Left cardiac atrium (tissue), 4 donors: Measurements from ENCODE around the gene MSANTD2. TPM values are rescaled to one million over a fixed set of nuclear protein-coding genes. Genes with fewer than 3 reads are reported as not detected.

ENCODE experiments used
- ATAC-seq, 2 donors: fragments of 200-7000 bp; cut with Tn5 transposase; one replicate each; pipeline ENCODE4 v1.9.1; 2020; ENCODE audit warnings: mild to moderate bottlenecking in 2 of 2, moderate library complexity in 2 of 2
- DNase-seq: peaks from one replicate; pipeline ENCODE4 v3.0.0-alpha.2; 2020
- intact Hi-C, 2 donors: fragments of 100-400 bp; cut with DNase I; formaldehyde crosslinking; loops; one replicate each; pipeline versions ENCODE4 v1.14.1 to v1.15.1; 2022 to 2023
- total RNA-seq, 2 donors: library from RNA; stranded (reverse); fragmentation: NEBNext Ultra II Directional; extraction: Animal tissue kit (Norgen Biotek cat#: 25700); gene quantifications; one replicate each; pipeline ENCODE4 v1.2.1, GENCODE V29; 2021
- donor health status: DM: no; HTN: yes; CAD: no.
- donor health status: DM: no; HTN: yes; CAD: no; lungs with severe emphysema.
- donor health status: DM: yes; HTN: yes; CAD: no.
- donor health status: Dilated cardiomyopathy.

Gene MSANTD2
- total RNA-seq, 2 donors from 2014 or later = 4.3 to 5.5 TPM

GRCh38 chr11:124719534-124719933 is 80.7 kb downstream of the MSANTD2 start:
- DNase-seq (no peak), ATAC-seq (no peak)
- intact Hi-C loops = no loop called here

DNA sequence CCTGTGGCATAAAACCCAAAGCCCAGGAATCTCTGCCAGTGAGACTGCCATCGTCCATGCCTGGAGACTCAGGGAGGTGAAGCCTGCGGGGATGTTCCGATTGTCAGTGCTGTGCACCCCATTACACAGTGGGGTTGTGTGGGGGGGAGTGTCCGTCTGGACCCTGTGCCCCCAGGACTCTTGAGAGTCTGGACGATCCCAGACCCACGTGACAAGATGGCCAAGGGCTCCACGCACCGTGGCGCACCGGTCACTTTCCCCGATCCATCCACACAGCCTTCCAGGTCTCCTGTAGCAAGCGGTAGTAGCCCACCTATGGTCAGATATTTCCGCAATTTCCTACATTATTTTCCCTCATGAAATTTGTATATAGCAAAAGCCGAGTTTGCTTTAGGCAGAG is 81.4 kb downstream of the MSANTD2 start:
- no peak for ATAC-seq
- DNase-seq = no peak
- intact Hi-C loops = no loop called here

DNA sequence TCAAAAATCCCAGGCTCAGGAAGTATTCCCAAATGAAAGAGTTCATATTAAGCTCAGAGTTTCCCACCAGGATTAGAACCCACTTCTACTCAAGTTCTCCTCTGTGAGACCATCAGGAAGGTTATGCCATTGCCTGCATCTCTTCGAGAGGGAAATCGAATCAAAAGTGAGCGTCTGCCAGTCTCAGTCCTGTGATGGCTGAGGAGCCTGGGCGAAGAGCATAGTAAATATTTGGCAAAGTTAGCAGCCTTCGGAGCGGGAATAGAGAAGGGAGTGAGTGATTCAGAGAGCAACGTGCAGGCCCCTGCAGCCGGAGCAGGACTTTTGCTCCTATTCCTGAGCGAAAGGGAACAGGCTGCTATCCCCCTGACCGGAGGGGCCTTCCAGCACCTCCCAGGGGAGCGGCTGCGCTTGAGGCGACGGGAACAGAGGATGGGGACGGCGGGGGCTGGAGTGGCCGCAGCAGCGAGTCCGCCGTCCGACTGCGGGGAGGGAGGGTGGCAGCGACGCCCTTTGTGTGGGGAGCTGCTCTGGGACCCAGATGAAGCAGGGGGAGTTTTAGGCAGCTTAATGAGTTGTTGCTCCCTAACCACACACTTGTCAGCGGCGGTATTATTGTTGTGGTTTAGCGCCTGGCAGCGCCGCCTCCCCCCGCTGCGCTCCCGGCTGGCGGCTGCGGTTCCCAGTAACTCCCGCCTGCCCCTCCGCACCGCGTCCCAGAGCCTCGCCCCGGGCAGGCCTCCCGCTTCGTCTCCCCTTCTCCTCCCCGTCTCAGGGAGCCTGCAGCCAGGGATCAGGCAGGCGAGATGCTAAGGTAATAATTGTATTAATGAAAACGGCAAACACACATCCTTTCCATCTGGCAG is 82.2 kb downstream of the MSANTD2 start:
- ATAC-seq (peak; percentile 71 to 82), DNase-seq (peak; percentile 39)
- intact Hi-C loops = no loop called here

DNA sequence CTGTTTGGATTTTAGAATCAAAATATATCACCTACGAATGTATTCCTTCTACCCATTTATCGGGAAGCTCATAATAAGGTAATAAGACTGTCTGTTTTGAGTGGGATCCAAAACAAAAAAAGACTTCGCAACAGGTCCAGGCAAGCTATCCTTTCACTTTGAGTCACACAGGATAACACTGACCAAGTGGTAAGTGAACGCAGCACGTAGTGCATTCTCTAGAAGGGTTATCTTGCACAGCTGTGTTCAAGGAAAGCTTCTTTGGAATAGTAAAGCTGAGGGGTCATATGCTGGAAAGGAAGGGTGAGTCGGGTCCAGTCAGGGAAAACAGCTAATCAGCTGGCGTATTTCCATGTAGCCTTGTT is 82.8 kb downstream of the MSANTD2 start:
- intact Hi-C loops = no loop called here
- ATAC-seq (peak; percentile 40 to 73), DNase-seq (no peak)

GRCh38 chr11:124716591-124716990 is 83.6 kb downstream of the MSANTD2 start:
- no peak for ATAC-seq
- intact Hi-C loops = no loop called here
- DNase-seq = no peak

Other genes with a start within 250 kb of the MSANTD2 start
- gene OR8A1, start 230.4 kb downstream of the MSANTD2 start, total RNA-seq = not detected
- gene PANX3, start 189.0 kb downstream of the MSANTD2 start, total RNA-seq = not detected
- gene TBRG1, start 177.5 kb downstream of the MSANTD2 start, total RNA-seq = 10 to 100 TPM; 22.4 to 23.1 TPM
- 10 to 100 TPM; 40.4 to 41.0 TPM for gene SIAE, start 126.7 kb downstream of the MSANTD2 start, total RNA-seq
- gene SPA17, start 126.5 kb downstream of the MSANTD2 start, total RNA-seq = 1 to 10 TPM; 3.5 to 4.0 TPM
- gene NRGN, start 60.5 kb downstream of the MSANTD2 start, total RNA-seq = 1 to 10 TPM; 6.6 to 8.2 TPM
- 1 to 10 TPM in 1 of 2 donors, under 1 TPM in 1; 0.88 to 1.8 TPM for gene VSIG2, start 48.2 kb downstream of the MSANTD2 start, total RNA-seq
- 10 to 100 TPM; 41.6 to 67.2 TPM for gene ESAM, start 38.1 kb downstream of the MSANTD2 start, total RNA-seq
- 10 to 100 TPM; 11.1 to 11.5 TPM for gene ROBO3, start 65.0 kb upstream of the MSANTD2 start, total RNA-seq
- 10 to 100 TPM; 18.9 to 43.3 TPM for gene ROBO4, start 97.5 kb upstream of the MSANTD2 start, total RNA-seq
- not detected for gene HEPN1, start 118.8 kb upstream of the MSANTD2 start, total RNA-seq
- 1 to 10 TPM; 4.6 to 5.4 TPM for gene HEPACAM, start 135.6 kb upstream of the MSANTD2 start, total RNA-seq
- gene CCDC15, start 153.8 kb upstream of the MSANTD2 start, total RNA-seq = under 1 TPM; 0.31 to 0.82 TPM